ENCODE data around the gene SLC15A5. TPM values are rescaled to one million over a fixed set of nuclear protein-coding genes. Genes with fewer than 3 reads are reported as not detected.

Gene SLC15A5
- total RNA-seq, 1 donor from 2014 or later = not detected

DNA sequence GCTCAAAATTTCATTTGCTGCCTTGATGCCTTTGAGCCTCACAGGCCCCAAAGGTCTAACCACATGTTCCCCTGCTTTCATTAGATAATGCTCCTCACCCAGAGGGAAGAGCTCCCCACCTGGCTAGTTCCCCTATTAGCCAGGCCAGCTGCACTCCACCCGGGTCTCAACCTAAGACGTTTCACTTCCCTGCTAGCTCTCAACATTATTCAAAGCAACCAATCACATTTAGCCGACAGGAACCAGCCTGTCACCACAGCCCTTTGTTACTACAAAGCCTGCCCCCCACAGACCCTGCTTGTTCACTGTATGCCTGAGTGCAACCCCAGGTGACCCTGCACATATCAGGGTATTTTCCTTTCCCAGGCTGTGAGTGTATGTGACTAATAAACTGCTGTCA, 78.6 kb downstream of the SLC15A5 start:
- peaks cover 16% of the 10 kb centered on the region for H3K9me3 Mint-ChIP-seq (ENCODE audit: low read depth)
- TF ChIP-seq, protein P1, sequence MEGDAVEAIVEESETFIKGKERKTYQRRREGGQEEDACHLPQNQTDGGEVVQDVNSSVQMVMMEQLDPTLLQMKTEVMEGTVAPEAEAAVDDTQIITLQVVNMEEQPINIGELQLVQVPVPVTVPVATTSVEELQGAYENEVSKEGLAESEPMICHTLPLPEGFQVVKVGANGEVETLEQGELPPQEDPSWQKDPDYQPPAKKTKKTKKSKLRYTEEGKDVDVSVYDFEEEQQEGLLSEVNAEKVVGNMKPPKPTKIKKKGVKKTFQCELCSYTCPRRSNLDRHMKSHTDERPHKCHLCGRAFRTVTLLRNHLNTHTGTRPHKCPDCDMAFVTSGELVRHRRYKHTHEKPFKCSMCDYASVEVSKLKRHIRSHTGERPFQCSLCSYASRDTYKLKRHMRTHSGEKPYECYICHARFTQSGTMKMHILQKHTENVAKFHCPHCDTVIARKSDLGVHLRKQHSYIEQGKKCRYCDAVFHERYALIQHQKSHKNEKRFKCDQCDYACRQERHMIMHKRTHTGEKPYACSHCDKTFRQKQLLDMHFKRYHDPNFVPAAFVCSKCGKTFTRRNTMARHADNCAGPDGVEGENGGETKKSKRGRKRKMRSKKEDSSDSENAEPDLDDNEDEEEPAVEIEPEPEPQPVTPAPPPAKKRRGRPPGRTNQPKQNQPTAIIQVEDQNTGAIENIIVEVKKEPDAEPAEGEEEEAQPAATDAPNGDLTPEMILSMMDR (IDR thresholded peaks at IDR 0.05) = no peak
- H3K4me3 Mint-ChIP-seq (ENCODE audit: unreplicated experiment) = no peak overlapping the region
- peaks cover 2% of the 10 kb centered on the region for H3K36me3 Mint-ChIP-seq (ENCODE audit: low read depth)
- no peak for DNase-seq (ENCODE audit: low spot score)
- no peak overlapping the region for H3K27ac Mint-ChIP-seq (ENCODE audit: unreplicated experiment)
- no peaks in the 10 kb centered on the region for H3K4me1 Mint-ChIP-seq (ENCODE audit: low read depth)
- peaks cover 3% of the 10 kb centered on the region for H3K27me3 Mint-ChIP-seq (ENCODE audit: low read depth)

DNA sequence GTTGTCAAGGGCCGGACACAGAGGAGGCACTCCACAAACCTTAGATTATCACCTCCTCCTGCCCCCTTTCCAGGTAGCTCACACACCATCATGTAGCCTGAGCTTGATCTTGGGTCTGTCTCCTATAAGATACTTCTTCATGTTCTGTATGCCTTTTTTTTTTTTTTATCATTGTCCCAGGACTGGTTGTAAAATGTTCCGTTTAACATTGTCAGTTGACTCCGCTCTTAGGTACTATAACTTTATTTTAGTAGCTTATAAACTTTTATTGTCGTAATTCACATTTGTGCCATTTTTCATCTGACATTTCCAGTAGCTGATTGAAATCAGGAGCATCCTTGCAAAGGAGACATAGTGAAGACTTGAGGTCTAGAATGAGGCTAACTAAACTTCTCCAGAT, 79.9 kb downstream of the SLC15A5 start:
- no peak for DNase-seq (ENCODE audit: low spot score)
- no peak overlapping the region for H3K4me3 Mint-ChIP-seq (ENCODE audit: unreplicated experiment)
- H3K36me3 Mint-ChIP-seq (ENCODE audit: low read depth) = peaks cover 2% of the 10 kb centered on the region
- H3K27ac Mint-ChIP-seq (ENCODE audit: unreplicated experiment) = no peak overlapping the region
- peaks cover 16% of the 10 kb centered on the region for H3K9me3 Mint-ChIP-seq (ENCODE audit: low read depth)
- no peaks in the 10 kb centered on the region for H3K4me1 Mint-ChIP-seq (ENCODE audit: low read depth)
- TF ChIP-seq, protein P1 (IDR thresholded peaks at IDR 0.05) = no peak
- H3K27me3 Mint-ChIP-seq (ENCODE audit: low read depth) = peaks cover 6% of the 10 kb centered on the region

DNA sequence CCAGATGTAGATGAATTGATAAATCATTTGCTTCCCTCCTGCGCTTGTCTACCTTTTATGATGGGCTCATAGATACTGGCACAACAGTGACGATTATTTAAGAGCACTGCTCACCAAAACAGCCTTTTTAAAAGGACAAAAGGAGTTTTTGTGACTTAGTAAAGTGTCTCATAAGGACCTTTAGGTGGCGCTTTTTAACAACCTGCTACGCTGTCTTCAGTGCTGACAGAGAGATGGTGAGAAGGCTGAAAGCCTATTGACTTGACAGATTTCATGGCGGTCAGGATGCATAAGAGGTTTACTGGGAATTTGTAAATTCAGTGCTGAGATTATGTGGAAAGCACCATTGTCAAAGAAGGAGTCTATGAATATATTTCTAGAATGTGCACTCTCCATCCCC, 87.6 kb downstream of the SLC15A5 start:
- Mint-ChIP-seq H3K4me3 (ENCODE audit: unreplicated experiment) (no peak overlapping the region), H3K27me3 (ENCODE audit: low read depth) (peaks cover 8% of the 10 kb centered on the region), H3K27ac (ENCODE audit: unreplicated experiment) (no peak overlapping the region), H3K9me3 (ENCODE audit: low read depth) (no peaks in the 10 kb centered on the region), H3K4me1 (ENCODE audit: low read depth) (peaks cover 4% of the 10 kb centered on the region), H3K36me3 (ENCODE audit: low read depth) (no peaks in the 10 kb centered on the region)
- DNase-seq (ENCODE audit: low spot score) = no peak
- TF ChIP-seq, protein P1 (IDR thresholded peaks at IDR 0.05) = peak; percentile 70

- Mint-ChIP-seq H3K36me3 (ENCODE audit: low read depth) (no peaks in the 10 kb centered on the region), H3K27ac (ENCODE audit: unreplicated experiment) (no peak overlapping the region)
These were observed 89.8 kb downstream of the SLC15A5 start for GRCh38 chr12:16187660-16188059.

GRCh38 chr12:16184681-16185080, 92.8 kb downstream of the SLC15A5 start:
- Mint-ChIP-seq H3K36me3 (ENCODE audit: low read depth) (peaks cover 2% of the 10 kb centered on the region), H3K9me3 (ENCODE audit: low read depth) (peaks cover 3% of the 10 kb centered on the region), H3K4me3 (ENCODE audit: unreplicated experiment) (no peak overlapping the region), H3K27ac (ENCODE audit: unreplicated experiment) (no peak overlapping the region), H3K27me3 (ENCODE audit: low read depth) (no peaks in the 10 kb centered on the region), H3K4me1 (ENCODE audit: low read depth) (peaks cover 9% of the 10 kb centered on the region)
- no peak for DNase-seq (ENCODE audit: low spot score)
- TF ChIP-seq, protein P1 (IDR thresholded peaks at IDR 0.05) = no peak

More at GRCh38 chr12:16187660-16188059, 89.8 kb downstream of the SLC15A5 start:
- Mint-ChIP-seq H3K27me3 (ENCODE audit: low read depth) (peaks cover 3% of the 10 kb centered on the region), H3K4me3 (ENCODE audit: unreplicated experiment) (no peak overlapping the region), H3K9me3 (ENCODE audit: low read depth) (no peaks in the 10 kb centered on the region), H3K4me1 (ENCODE audit: low read depth) (peaks cover 9% of the 10 kb centered on the region)
- no peak for DNase-seq (ENCODE audit: low spot score)
- TF ChIP-seq, protein P1 (IDR thresholded peaks at IDR 0.05) = no peak
